Activated CD4-positive, alpha-beta T cell treated with anti-CD3 and anti-CD28 coated beads, Interleukin-2, Interleukin-6, amounts not matched to agents 100 ng/mL and 50 ng/mL, durations not matched to agents 16 hours and 8 hours (primary cell): Measurements from ENCODE around the gene YPEL2.

Experiments
- DNase-seq: peaks from one replicate; pipeline ENCODE4 v3.0.0-alpha.2; 2020

Gene YPEL2

GRCh38 chr17:59437791-59438281, 106.4 kb downstream of the YPEL2 start:
- peak; percentile 39 for DNase-seq

DNA sequence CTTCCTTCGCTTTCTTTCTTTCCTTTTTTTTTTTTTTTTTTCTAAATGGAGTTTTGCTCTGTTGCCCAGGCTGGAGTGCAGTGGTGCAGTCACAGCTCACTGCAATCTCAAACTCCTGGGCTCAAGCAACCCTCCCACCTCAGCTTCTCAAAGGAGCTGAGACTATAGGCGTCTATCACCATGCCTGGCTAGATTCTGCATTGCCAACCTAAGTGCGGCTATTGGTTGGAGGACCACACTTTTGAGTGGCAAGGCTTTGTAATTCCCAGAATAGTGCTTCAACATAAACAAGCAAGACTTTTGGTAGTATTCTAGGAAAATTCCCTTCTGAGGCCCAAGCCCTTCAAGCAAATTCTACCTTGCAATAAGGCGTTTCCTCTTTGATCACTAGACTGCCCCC, 107.8 kb downstream of the YPEL2 start:
- DNase-seq = peak; percentile 62

DNA sequence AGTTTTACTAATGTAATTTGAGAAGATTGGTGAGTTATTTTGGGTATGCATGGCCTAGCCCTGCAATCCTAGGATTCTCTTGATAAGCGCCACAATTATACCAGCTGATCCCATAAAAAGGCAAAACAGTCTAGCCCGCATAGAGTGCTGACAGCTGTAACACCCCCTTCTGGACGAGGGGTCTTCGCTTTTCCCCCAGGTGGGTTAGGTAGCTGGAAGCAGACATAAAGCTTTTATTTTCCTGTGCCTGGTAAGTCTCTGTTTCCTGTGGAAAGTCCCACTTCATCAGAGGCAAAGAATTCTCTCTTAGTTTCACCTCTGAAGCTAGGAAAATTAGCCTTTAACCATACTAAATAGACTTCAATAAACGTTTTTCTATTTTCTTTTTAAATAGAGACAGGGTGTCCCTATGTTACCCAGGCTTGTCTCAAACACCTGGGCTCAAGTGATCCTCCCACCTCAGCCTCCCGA, 108.3 kb downstream of the YPEL2 start:
- peak; percentile 31 for DNase-seq

DNA sequence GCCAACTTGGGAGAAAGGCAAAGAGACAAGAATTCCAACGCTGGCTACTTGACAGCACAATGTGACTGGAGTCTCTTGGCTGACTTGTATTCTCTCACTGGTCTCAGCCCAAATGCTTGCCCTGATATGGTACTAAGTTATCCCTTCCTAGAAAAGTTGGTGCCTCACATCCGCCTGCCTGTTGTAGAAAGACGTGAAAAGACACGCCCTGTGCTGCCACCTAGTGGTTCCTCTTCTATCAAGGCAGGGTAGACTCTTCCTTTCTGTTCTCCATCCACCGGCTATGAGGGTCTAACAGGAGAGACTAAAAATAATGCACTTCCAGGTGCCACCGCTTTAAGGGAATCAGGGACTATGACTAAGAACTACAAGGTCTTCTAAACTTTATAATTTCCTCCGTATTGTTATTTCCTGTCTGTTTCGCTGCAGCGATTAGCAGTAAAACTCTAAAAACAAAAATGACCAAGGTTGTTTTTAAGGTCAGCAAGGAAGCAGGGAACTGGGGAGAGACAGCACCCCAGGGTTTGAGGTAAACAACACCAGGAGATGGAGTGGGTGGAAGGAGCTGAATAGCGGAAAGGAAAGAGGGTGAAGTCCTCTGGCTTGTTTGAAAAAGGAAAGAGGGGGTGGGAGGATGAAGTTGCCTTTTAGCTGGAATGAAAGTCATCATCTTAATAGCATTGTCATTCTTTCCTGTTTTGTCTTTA, 109.5 kb downstream of the YPEL2 start:
- DNase-seq = peak; percentile 95

GRCh38 chr17:59441464-59442096, 110.1 kb downstream of the YPEL2 start:
- no peak for DNase-seq

- DNase-seq = no peak
Observed at GRCh38 chr17:59443106-59443505, 111.7 kb downstream of the YPEL2 start.
